HepG2 (cell line): ENCODE measurements around the gene PEX14. TPM values are rescaled to one million over a fixed set of nuclear protein-coding genes. Genes with fewer than 3 reads are reported as not detected.
A peak's percentile ranks its signal among the peaks of the same experiment; 100 is the strongest.

Experiments used
- ATAC-seq: fragments of 200-7000 bp; cut with Tn5 transposase; 3 replicates; pipeline ENCODE4 v1.9.1; 2020; ENCODE audit warnings: mild to moderate bottlenecking, moderate library complexity
- Bru-seq: library from RNA; stranded (reverse); fragments of 400-500 nt; gene quantifications from one replicate; lab custom pipeline; 2021; lab: Mats Ljungman, UMichigan
- BruChase-seq, 2 experiments: library from RNA; stranded (reverse); fragments of 400-500 nt; gene quantifications; one replicate each; lab custom pipeline; 2021; lab: Mats Ljungman, UMichigan
- BruUV-seq: library from RNA; stranded (reverse); fragments of 400-500 nt; replicated peaks from 2 replicates; lab custom pipeline; 2021; lab: Mats Ljungman, UMichigan
- CTCF ChIA-PET: fragments of 300-600 bp; formaldehyde crosslinking; extraction: SDS; loops from one replicate; lab custom pipeline; 2021; ENCODE audit warnings: low total read pairs, inconsistent platforms, low intra/inter-chr PET ratio; lab: Yijun Ruan, JAX
- POLR2A ChIA-PET: fragments of 350-600 bp; sonication (Branson Sonifier 250); formaldehyde crosslinking; loops from one replicate; lab custom pipeline; 2020; ENCODE audit warnings: antibody characterized with exemption, inconsistent platforms; lab: Yijun Ruan, JAX
- DNase-seq: peaks from one replicate; pipeline ENCODE4 v3.0.0-alpha.2; 2015; ENCODE audit warnings: low spot score
- FAIRE-seq: peaks from 3 replicates; lab custom pipeline; 2011; peaks lifted over from hg19 to GRCh38; lab: Jason Lieb, UNC
- H2AFZ ChIP-seq: one replicate; pipeline ENCODE4 v1.6.1; 2011; ENCODE audit warnings: low read length, inconsistent platforms
- H3K27ac ChIP-seq: fragments of 300-600 bp; 3 replicates; pipeline ENCODE4 v1.8.0; 2011; ENCODE audit warnings: mixed run types, mild to moderate bottlenecking, mixed read lengths, low read length, inconsistent platforms; ENCODE audit not compliant: insufficient read depth; ENCODE audit errors: extremely low read length
- H3K27me3 ChIP-seq, 2 experiments: fragments of 200-600 bp in 1 of 2; 2 replicates in 1 of 2; 3 replicates in 1 of 2; pipeline versions ENCODE4 v1.6.0 to v1.8.0; 2011; ENCODE audit warnings: low read length in 2 of 2, mild to moderate bottlenecking in 2 of 2, moderate library complexity in 2 of 2, inconsistent platforms in 1 of 2; ENCODE audit not compliant: insufficient read depth in 2 of 2, control insufficient read depth in 1 of 2
- H3K36me3 ChIP-seq, 2 experiments: fragments of 200-600 bp in 1 of 2; replicated peaks in 1 of 2; 2 replicates in 1 of 2; 3 replicates in 1 of 2; pipeline versions ENCODE4 v1.5.1 to v1.8.0; 2011; ENCODE audit warnings: low read length in 2 of 2, inconsistent platforms in 1 of 2; ENCODE audit not compliant: insufficient read depth in 2 of 2, control insufficient read depth in 1 of 2
- H3K4me1 ChIP-seq: 2 replicates; pipeline ENCODE4 v1.5.1; 2012; ENCODE audit warnings: low read length, inconsistent platforms; ENCODE audit not compliant: insufficient read depth
- H3K4me2 ChIP-seq: 2 replicates; pipeline ENCODE4 v1.6.0; 2011; ENCODE audit warnings: low read depth, low read length, inconsistent platforms
- H3K4me3 ChIP-seq, 3 experiments: fragments of 200-600 bp in 1 of 3; sonication (generic), shearing (Covaris generic) in 1 of 3; replicated peaks in 1 of 3; 2 replicates each; pipeline ENCODE4 v1.5.1; 2011 to 2016; ENCODE audit warnings: low read length in 3 of 3, inconsistent platforms in 2 of 3, low read depth in 2 of 3, mild to moderate bottlenecking in 2 of 3, control low read depth in 1 of 3, mixed read lengths in 1 of 3; ENCODE audit not compliant: insufficient read depth in 1 of 3
- H3K79me2 ChIP-seq: one replicate; pipeline ENCODE4 v1.6.1; 2011; ENCODE audit warnings: low read length, inconsistent platforms; ENCODE audit not compliant: insufficient read depth
- H3K9ac ChIP-seq: 2 replicates; pipeline ENCODE4 v1.6.0; 2011; ENCODE audit warnings: mild to moderate bottlenecking, low read depth, low read length, inconsistent platforms; ENCODE audit not compliant: insufficient read depth
- H3K9me3 ChIP-seq: 2 replicates; pipeline ENCODE4 v1.5.1; 2012; ENCODE audit warnings: mild to moderate bottlenecking, low read length
- H4K20me1 ChIP-seq: 2 replicates; pipeline ENCODE4 v1.6.0; 2011; ENCODE audit warnings: inconsistent platforms, mild to moderate bottlenecking, low read length, moderate library complexity; ENCODE audit not compliant: insufficient read depth
- FOXA1 ChIP-seq, 2 experiments: fragments of 450-650 bp in 1 of 2; sonication (generic) in 1 of 2; formaldehyde crosslinking in 1 of 2; IDR thresholded peaks; 2 replicates each; pipeline versions ENCODE4 v1.4.0 to v1.6.1; 2016 to 2020; ENCODE audit warnings: missing genetic modification reagents in 1 of 2
- MNT ChIP-seq: fragments of 450-650 bp; IDR thresholded peaks from 2 replicates; pipeline ENCODE4 v1.6.1; 2016
- MTERF4 ChIP-seq: sonication (generic); formaldehyde crosslinking; IDR thresholded peaks from 2 replicates; pipeline ENCODE4 v1.8.0; 2023; ENCODE audit warnings: mild to moderate bottlenecking, missing genetic modification reagents
- PRDM4 ChIP-seq: sonication (generic); formaldehyde crosslinking; IDR thresholded peaks from 2 replicates; pipeline ENCODE4 v1.9.0; 2021; ENCODE audit warnings: missing genetic modification reagents, borderline replicate concordance
- SP1 ChIP-seq, 2 experiments: fragments of 450-650 bp in 1 of 2; sonication (generic) in 1 of 2; formaldehyde crosslinking in 1 of 2; IDR thresholded peaks; 2 replicates each; pipeline versions ENCODE4 v1.4.0 to v1.6.1; 2016 to 2020; ENCODE audit warnings: missing genetic modification reagents in 1 of 2
- ZNF207 ChIP-seq: fragments of 450-650 bp; IDR thresholded peaks from 2 replicates; pipeline ENCODE4 v1.6.1; 2016; ENCODE audit warnings: antibody characterized with exemption, borderline replicate concordance
- ZNF484 ChIP-seq: sonication (generic); formaldehyde crosslinking; IDR thresholded peaks from 2 replicates; pipeline ENCODE4 v1.5.1; 2020; ENCODE audit warnings: mild to moderate bottlenecking, low read depth, missing genetic modification reagents, borderline replicate concordance
- WGBS: methylation state at CpG from one replicate; pipeline ENCODE4 v1.1.6; 2017; ENCODE audit warnings: low lambda C conversion rate; 5-methylcytosine and 5-hydroxymethylcytosine counted together
- in situ Hi-C: cut with HindIII; loops from 2 replicates; pipeline ENCODE4 v1.10.0; 2017; ENCODE audit warnings: low pct_unique_long_range_greater_than_20kb; ENCODE audit not compliant: extremely low pct_ligation_motif_present
- intact Hi-C: fragments of 100-400 bp; cut with micrococcal nuclease; formaldehyde crosslinking; loops from one replicate; pipeline ENCODE4 v1.10.0; 2022; ENCODE audit not compliant: unreplicated experiment
- long read RNA-seq, 2 experiments: library from RNA in 1 of 2; library from polyadenylated mRNA in 1 of 2; stranded (forward) in 1 of 2; unstranded in 1 of 2; transcript quantifications; one replicate each; pipeline ENCODE4 v2.0.0, GENCODE V29; 2019 to 2022
- polyA minus RNA-seq, 3 experiments: library from RNA; depleted of rRNA, polyadenylated mRNA; stranded (reverse); fragments of >200 nt; gene quantifications; 2 replicates each; pipeline ENCODE4 v1.2.3, GENCODE V29; 2011; ENCODE audit warnings: low replicate concordance in 1 of 3
- polyA plus RNA-seq, 8 experiments: library from polyadenylated mRNA; depleted of rRNA in 3 of 8; stranded (reverse) in 7 of 8; unstranded in 1 of 8; fragments of >200 nt; fragmentation: Illumina TruSeq in 4 of 8; extraction: Trizol in 4 of 8; gene quantifications; 2 replicates each; pipeline versions ENCODE4 v1.2.1 to v1.2.3, GENCODE V29; 2011 to 2016; ENCODE audit warnings: low read depth in 4 of 8, missing spikeins in 1 of 8, mixed read lengths in 1 of 8; ENCODE audit not compliant: insufficient read depth in 1 of 8
- total RNA-seq, 5 experiments: library from RNA; depleted of rRNA; stranded (reverse); fragments of >200 nt; fragmentation: Illumina TruSeq; extraction: Trizol; gene quantifications; 2 replicates each; pipeline ENCODE4 v1.2.3, GENCODE V29; 2016; ENCODE audit warnings: low read depth in 1 of 5

The PEX14 gene
- total RNA-seq (2016; rRNA removed; fragmentation: Illumina TruSeq; extraction: Trizol), result 5.9 and 9.9 TPM in 2 replicates
- 5.4 and 5.5 TPM in 2 replicates for total RNA-seq (2016; cell fraction: cytosol; rRNA removed; fragmentation: Illumina TruSeq; extraction: Trizol; ENCODE audit: low read depth)
- total RNA-seq (2016; cell fraction: insoluble cytoplasmic fraction; rRNA removed; fragmentation: Illumina TruSeq; extraction: Trizol), result 6.0 and 11.1 TPM in 2 replicates
- total RNA-seq (2016; cell fraction: membrane; rRNA removed; fragmentation: Illumina TruSeq; extraction: Trizol), result 6.6 and 8.1 TPM in 2 replicates
- 11.8 and 16.0 TPM in 2 replicates for total RNA-seq (2016; cell fraction: nucleus; rRNA removed; fragmentation: Illumina TruSeq; extraction: Trizol)
- 6.3 and 6.5 TPM in 2 replicates for polyA plus RNA-seq (2011; rRNA removed)
- 5.8 and 7.7 TPM in 2 replicates for polyA plus RNA-seq (2011; cell fraction: cytosol; rRNA removed)
- 22.7 and 25.4 TPM in 2 replicates for polyA plus RNA-seq (2011; cell fraction: nucleus; rRNA removed)
- 10.8 and 15.1 TPM in 2 replicates for polyA plus RNA-seq (2012)
- polyA plus RNA-seq (2016; cell fraction: cytosol; fragmentation: Illumina TruSeq; extraction: Trizol; ENCODE audit: low read depth), result 3.9 and 4.0 TPM in 2 replicates
- 8.3 and 10.4 TPM in 2 replicates for polyA plus RNA-seq (2016; cell fraction: insoluble cytoplasmic fraction; fragmentation: Illumina TruSeq; extraction: Trizol; ENCODE audit: low read depth)
- polyA plus RNA-seq (2016; cell fraction: membrane; fragmentation: Illumina TruSeq; extraction: Trizol; ENCODE audit: low read depth), result 5.7 and 6.2 TPM in 2 replicates
- 25.5 and 27.0 TPM in 2 replicates for polyA plus RNA-seq (2016; cell fraction: nucleus; fragmentation: Illumina TruSeq; extraction: Trizol; ENCODE audit: insufficient read depth, low read depth)
- 7.0 and 10.1 TPM in 2 replicates for polyA minus RNA-seq (2011; rRNA and poly(A)+ RNA removed; ENCODE audit: low replicate concordance)
- 5.2 and 5.5 TPM in 2 replicates for polyA minus RNA-seq (2011; cell fraction: cytosol; rRNA and poly(A)+ RNA removed)
- 15.8 and 20.3 TPM in 2 replicates for polyA minus RNA-seq (2011; cell fraction: nucleus; rRNA and poly(A)+ RNA removed)
- Bru-seq, nascent RNA, result percentile 66 among the genes with signal in this experiment
- percentile 72 among the genes with signal in this experiment for BruChase-seq, experiment 1, labeled RNA remaining after a 6-hour chase
- percentile 72 among the genes with signal in this experiment for BruChase-seq, experiment 2, labeled RNA remaining after a 2-hour chase
- long read RNA-seq, experiment 1, partial matches to known transcripts, result 1 of 4 reads
- long read RNA-seq, experiment 1, other reads (novel, unspliced or antisense), result 1 of 4 reads
- long read RNA-seq, experiment 2, transcript PEX14-201 (9 exons, 1,985 nt), result major isoform, 8 of 62 reads
- long read RNA-seq, experiment 2, partial matches to known transcripts, result 7 of 62 reads
- long read RNA-seq, experiment 2, other reads (novel, unspliced or antisense), result 47 of 62 reads

GRCh38 chr1:10474613-10475507, at the start of gene PEX14:
PEX14 (plus strand) TSS chr1:10474950; CDS start chr1:10474967, 17 bp downstream.
- FAIRE-seq (no peak), DNase-seq (peak; percentile 84), ATAC-seq (peak; percentile 89)
- intact Hi-C loops (loop anchor here (1.0 to 5.0 kb wide), 2 partner anchors 19 to 43 kb away; partner anchors contain the start of gene CENPS), in situ Hi-C loops (loop anchor here (10.0 kb wide), 1 partner anchor 90 kb away; no protein-coding TSS in a partner anchor)
- Histone ChIP-seq H3K27ac (peak within 1 kb of the TSS; percentile 71), H2AFZ (peak within 1 kb of the TSS; percentile 42), H3K4me2 (peak within 1 kb of the TSS; percentile 89), H3K4me1 (peaks cover 45% of the 10 kb centered on the region), H3K79me2 (peaks cover 47% of the 10 kb centered on the region), H3K9me3 (no peaks in the 10 kb centered on the region), H4K20me1 (no peaks in the 10 kb centered on the region), H3K36me3 (0 out of 5 replicates have a peak, but pooled peaks cover 2 to 4% of the 10 kb centered on the region in 2 experiments), H3K27me3 (no peaks in the 10 kb centered on the region; a peak in 1 of 5 replicates), H3K9ac (peak within 1 kb of the TSS; percentile 78), H3K4me3 (peak within 1 kb of the TSS; percentile 88 to 93 (median 88))
- POLR2A ChIA-PET, result interaction anchor here (0.6 kb wide), 2 partner anchors 17 to 1102 kb away, joined by 3 read pairs; no protein-coding TSS in a partner anchor
- no TSS peak for BruUV-seq
- 26% methylated on average over 18 of the region's 50 CpGs for WGBS
- CTCF ChIA-PET, result interaction anchor here (1.1 kb wide), 1 partner anchor 45 kb away, joined by 3 read pairs; the partner anchor contains the start of gene CENPS
- TF ChIP-seq PRDM4, result no peak
- TF ChIP-seq ZNF484, result no peak
- TF ChIP-seq MTERF4 (CRISPR knock-in tag), result peak; percentile 62; the same call in 1 of the 2 replicates
- no peak for TF ChIP-seq MNT
- no peak for TF ChIP-seq SP1 (IDR thresholded peaks at IDR 0.05)
- TF ChIP-seq SP1 (CRISPR knock-in tag; IDR thresholded peaks at IDR 0.05), result peak; percentile 56; the same call in 1 of the 2 replicates
- TF ChIP-seq FOXA1 (IDR thresholded peaks at IDR 0.05), result no peak
- TF ChIP-seq FOXA1 (CRISPR knock-in tag; IDR thresholded peaks at IDR 0.05), result 0 out of 2 replicates have a peak, but pooled peaks have one; percentile 15
- no peak for TF ChIP-seq ZNF207
